NCI-H1105 (cell line): ENCODE data around the gene HS6ST1.

Experiments used
- DNase-seq: peaks from one replicate; lab custom pipeline; 2025; lab: John Stamatoyannopoulos, UW

Gene HS6ST1

DNA sequence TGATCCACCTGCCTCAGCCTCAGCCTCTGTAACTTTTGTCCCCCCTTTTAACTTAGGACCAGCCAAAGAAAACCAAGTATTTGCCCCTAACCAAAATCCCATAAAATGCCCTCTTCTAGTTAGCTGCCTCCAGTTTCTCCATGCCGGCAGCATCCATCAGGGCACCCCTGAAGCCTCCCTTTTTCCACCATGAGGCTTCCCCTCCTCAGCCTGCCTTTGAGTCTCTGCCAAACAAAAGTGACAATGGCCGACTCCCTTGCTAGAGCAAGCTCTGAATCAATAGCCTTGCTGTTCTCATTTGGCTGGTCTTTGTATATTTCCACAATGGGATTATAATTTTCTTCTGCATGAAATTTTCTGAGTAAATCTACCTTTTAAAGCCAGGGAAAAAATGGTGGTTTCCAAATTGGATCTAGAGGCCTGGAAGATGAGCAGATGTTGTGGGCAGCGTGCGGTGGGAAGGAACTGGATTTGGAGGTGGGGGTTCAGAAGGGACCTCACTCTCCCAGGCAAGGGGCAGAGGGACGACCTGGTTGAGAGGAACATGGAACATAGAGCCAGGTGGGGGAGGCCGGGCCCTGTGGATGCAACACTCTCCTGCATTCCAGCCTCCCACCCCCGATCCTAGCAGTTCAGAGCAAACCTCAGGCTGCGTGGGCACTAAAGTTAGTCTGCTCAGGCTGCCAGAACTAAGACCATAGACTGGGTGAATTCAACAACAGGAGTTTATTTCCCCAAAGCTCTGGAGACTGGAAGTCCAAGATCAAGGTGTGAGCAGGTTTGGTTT is 80.6 kb downstream of the HS6ST1 start:
- DNase-seq, result no peak

DNA sequence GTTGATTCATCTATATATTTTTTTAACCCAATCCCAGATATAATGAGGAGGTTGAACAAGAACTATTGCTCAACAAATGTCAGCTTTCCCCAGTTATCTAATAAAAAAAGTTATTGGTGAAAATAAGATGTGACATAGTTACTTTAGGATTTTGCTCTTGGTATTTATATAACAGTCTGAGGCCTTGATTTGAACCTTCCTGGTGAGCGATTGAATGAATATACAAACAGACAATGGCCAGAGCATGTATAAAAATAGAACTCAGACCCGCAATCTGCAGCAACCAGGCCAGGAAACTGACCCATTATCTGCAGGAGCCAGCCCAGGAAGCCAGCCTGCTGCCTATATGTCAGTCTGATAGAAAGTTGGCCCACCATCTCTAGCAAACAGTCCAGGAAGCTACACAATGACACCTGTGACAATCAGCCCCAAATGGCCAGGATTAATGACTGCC is 81.6 kb downstream of the HS6ST1 start:
- no peak for DNase-seq

DNA sequence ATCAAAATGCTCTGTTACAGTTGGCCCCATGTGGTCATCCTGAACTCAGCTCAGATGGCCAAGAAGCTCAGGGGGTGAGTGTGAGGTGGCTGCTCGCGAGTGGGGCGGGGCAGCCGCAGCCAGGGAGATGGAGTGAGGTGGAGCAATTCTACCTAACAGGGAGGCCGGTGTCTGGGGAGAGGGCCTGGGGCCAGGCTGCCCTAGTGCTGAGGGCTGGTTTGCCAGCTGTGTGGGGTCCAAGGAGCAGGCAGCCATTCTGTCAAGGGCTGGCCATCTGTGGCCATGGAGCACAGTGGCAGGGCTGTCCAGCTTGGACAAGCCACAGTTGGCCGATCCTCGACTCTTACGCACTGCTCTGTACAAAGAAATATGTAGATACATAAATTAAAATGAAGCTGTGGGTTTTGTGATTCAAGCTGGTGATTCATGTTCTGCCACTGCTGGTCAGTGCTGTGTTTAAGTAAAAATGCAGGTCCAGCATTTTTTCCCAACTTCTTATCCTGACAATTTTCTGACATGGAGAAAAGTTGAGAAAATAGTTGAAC is 82.1 kb downstream of the HS6ST1 start:
- no peak for DNase-seq

DNA sequence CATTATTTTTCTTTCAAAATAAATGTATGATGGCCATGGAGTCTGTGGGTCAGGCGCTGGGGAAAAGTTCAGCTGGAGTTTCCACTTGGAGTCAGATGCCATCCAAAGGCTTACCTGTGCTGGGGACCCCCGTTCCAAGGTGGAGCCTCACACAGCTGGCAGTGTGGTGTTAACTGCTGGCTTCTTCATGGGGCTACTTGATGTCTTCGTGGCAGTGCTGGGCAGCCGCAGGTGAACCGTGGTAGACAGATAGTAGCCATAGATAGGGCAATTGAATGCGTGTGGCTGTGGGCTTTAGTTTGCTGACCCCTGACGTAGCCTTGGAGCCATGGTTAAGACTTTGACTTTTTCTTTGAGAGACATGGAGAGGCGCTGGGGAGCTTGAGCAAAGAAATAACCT is 83.1 kb downstream of the HS6ST1 start:
- DNase-seq, result no peak

DNA sequence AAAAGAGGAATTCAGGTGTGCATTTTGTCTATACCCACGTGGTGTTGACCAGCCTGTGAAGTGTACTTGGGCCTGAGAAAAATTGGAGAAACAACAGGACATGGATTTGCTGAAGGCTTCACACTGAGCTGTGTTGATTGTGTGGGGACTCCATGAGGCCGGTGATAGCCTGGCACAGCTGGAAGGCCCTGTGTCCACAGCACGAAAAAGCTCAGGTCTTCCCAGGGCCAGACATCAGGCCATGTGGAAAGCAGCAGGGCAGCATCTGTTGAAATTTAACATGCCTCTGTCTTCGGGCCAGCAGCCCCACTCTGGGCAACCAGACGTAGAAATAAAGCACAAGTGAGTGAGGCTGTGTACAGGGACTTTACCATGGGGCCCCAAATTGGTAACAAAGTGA is 84.1 kb downstream of the HS6ST1 start:
- no peak for DNase-seq

DNA sequence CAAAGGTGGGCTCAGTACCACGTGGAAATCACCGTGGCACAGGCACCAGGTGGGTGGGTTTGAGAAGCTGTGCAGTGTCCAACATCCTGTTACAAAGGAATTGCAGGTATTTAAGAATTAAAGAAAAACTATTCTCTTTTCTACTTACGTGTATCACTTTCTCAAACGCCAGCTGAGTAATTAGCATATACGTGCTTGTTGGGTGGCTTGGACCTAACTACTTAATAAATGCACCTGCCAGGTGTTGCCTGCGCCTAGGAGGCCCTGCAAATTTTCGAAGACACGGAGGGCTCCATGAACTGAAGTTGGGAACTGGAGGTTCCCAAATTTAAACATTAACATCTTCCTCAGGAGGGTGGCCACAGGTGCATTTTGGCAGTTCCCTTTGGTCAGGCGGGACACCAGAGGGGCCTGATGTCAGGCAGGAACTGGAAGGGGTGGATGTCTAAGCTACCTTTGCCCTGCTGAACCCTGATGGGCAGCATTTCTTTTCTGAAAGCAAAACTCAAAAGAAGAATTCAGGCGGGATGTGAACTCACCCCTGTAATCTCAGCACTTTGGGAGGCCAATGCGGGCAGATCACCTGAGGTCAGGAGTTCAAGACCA is 84.8 kb downstream of the HS6ST1 start:
- peak; percentile 24 for DNase-seq

DNA sequence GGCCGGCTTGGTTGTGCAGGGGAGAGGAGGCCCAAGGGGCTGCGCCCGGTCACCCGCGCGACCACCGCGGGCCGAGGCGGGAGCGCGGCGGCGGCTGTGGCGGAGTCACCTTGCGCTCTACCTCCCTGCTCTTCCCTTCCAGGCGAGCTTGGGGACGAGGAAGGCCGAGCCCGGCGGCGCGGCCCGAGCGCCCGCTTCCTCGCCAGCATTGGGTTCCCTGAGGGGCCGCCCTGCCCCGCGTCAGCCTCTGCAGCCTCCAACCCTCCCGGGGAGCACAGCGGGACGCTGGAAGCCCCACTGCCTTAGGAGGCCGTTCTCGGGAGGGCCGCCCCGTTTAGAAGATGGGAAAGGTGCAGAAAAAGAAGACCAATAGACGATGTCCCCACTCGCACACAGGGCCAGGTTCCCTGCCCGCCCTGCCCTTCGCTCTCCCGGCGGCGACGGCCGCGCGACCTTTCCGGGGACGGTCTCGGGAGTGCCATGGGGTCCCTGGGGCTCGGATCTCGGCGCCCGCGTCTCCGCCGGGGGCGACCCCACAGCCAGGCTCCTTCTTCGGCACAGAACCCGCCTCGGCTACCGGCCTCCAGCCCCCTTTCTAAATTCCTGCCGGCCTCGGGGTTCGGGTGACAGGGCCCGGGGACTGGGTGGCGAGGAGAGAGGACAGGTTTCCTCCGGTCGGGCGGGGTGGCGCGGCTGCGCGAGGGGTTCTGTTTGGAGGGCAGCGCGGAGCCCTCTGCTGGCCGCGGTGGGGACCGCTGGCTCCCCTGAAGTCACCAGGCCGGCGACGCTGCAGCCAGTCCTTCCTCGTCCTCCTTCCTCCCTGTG is 85.5 kb downstream of the HS6ST1 start:
- DNase-seq, result peak; percentile 55

DNA sequence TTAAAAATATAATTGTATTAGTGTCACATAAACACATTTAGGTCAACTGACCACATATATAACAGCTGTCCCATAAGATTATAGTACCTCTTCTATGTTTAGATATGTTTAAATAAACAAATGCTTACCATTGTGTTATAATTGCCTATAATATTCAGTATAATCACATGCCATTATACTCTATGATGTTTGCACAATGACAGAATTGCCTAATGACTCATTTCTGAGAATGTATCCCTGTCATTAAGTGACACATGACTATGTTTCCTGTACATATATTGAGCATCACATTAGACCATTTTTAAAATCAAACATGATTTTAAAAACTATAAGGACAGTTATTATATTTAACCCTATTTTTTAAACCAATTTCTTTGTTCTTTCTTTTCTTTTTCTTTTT is 89.8 kb downstream of the HS6ST1 start:
- DNase-seq, result peak; percentile 26

DNA sequence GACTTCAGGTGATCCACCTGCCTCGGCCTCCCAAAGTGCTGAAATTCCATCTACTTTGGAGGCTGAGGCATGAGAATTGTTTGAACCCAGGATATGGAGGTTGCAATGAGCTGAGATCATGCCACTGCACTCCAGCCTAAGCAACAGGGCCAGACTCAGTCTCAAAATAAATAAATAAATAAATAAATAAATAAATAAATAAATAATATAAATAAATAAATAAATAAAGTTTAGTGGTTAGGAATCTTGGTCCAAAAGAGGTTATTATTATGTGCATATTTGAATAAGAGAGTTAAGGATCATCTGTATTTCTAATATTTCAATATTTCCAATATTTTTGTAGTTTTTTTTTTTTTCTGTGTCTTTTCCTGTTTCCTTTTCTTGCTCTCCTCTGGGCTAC is 90.8 kb downstream of the HS6ST1 start:
- no peak for DNase-seq

DNA sequence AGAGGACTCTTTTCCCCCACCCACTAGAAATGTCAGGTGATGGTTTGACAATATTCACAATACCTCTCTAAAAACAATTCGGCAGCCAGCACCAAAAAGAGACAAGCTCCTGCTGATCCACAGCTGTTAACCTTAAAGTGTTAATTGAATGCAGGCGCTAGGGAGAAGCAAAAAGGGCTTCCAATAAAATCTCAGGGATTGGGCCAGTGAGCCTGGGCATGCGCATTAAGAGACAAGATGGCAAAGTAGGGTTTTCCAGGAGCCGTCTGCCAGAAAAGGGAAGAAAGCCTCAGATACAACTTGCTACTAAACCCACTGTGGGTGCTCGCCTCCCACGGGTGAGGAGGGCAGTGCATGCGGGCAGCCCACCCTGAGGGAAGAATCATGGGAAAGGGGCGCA is 98.8 kb downstream of the HS6ST1 start:
- no peak for DNase-seq

DNA sequence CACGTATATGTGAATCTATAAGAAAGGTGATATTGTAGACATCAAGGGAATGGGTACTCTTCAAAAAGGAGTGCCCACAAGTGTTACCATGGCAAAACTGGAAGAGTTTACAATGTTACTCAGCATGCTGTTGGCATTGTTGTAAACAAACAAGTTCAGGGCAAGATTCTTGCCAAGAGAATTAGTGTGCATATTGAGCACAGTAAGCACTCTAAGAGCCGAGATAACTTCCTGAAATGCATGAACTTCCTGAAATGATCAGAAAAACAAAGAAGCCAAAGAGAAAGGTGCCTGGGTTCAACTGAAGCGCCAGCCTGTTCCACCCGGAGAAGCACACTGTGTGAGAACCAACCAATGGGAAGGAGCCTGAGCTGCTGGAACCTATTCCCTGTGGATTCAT is 101.0 kb downstream of the HS6ST1 start:
- no peak for DNase-seq

DNA sequence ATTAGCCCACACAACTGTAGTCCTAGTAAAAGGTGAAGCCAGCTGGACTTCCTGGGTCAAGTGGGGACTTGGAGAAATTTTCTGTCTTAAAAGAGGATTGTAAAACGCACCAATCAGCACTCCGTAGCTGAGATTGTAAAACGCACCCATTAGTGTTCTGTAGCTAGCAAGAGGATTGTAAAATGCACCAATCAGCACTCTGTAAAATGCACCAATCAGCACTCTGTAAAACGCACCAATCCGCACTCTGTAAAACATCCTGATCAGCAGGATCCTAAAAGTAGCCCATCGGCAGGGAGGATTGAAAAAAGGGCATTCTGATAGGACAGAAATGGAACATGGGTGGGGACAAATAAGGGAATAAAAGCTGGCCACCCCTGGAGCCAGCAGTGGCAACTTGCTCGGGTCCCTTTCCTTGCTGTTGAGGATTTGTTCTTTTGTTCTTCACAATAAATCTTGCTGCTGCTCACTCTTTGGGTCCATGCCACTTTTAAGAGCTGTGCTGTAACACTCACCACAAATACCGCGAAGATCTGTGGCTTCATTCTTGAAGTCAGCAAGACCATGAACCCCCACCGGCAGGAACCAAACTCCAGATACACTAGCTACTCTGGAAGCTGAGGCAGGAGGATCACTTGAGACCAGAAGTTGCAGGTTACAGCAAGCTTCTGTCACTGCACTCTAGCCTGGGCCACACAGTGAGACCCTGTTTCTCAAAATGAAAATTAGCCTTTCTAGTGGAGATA is 102.6 kb downstream of the HS6ST1 start:
- no peak for DNase-seq
